Calu3 (cell line): ENCODE results near the gene SLIT3. TPM values are rescaled to one million over a fixed set of nuclear protein-coding genes. Genes with fewer than 3 reads are reported as not detected.

Experiments
- BruUV-seq: library from RNA; stranded (reverse); fragments of 400-500 nt; replicated peaks from 2 replicates; lab custom pipeline; 2021; lab: Mats Ljungman, UMichigan
- CTCF ChIA-PET: fragments of 300-600 bp; sonication (Branson Sonifier 250); formaldehyde crosslinking; loops from one replicate; lab custom pipeline; 2022; ENCODE audit warnings: antibody characterized with exemption; lab: Charles Lee
- DNase-seq: peaks from one replicate; pipeline ENCODE4 v3.0.0; 2022
- H3K27ac Mint-ChIP-seq: one replicate; pipeline ENCODE4 v1.8.0; 2022; ENCODE audit warnings: mixed read lengths; ENCODE audit not compliant: unreplicated experiment
- H3K27me3 Mint-ChIP-seq: one replicate; pipeline ENCODE4 v1.8.0; 2022; ENCODE audit warnings: mixed read lengths; ENCODE audit not compliant: unreplicated experiment
- H3K36me3 Mint-ChIP-seq: one replicate; pipeline ENCODE4 v1.8.0; 2022; ENCODE audit warnings: mild to moderate bottlenecking, moderate library complexity, mixed read lengths; ENCODE audit not compliant: insufficient read depth, unreplicated experiment
- H3K4me1 Mint-ChIP-seq: one replicate; pipeline ENCODE4 v1.8.0; 2022; ENCODE audit warnings: mild to moderate bottlenecking, low read depth, mixed read lengths; ENCODE audit not compliant: unreplicated experiment
- H3K4me3 Mint-ChIP-seq: one replicate; pipeline ENCODE4 v1.8.0; 2022; ENCODE audit warnings: mild to moderate bottlenecking, low read depth, moderate library complexity, mixed read lengths; ENCODE audit not compliant: unreplicated experiment
- H3K9me3 Mint-ChIP-seq: one replicate; pipeline ENCODE4 v1.8.0; 2022; ENCODE audit warnings: low read depth, mixed read lengths; ENCODE audit not compliant: unreplicated experiment
- intact Hi-C: fragments of 100-400 bp; cut with micrococcal nuclease; formaldehyde crosslinking; loops from one replicate; pipeline ENCODE4 v1.10.0; 2022; ENCODE audit not compliant: unreplicated experiment
- total RNA-seq: library from RNA; stranded (reverse); gene quantifications from 2 replicates; pipeline ENCODE4 v1.2.3, GENCODE V29; 2022
- TF ChIP-seq, protein P1 (sequence below): fragments of 200-600 bp; IDR thresholded peaks from one replicate; pipeline ENCODE4 v1.8.0; 2022; ENCODE audit warnings: antibody characterized with exemption; ENCODE audit not compliant: unreplicated experiment

SLIT3 gene
- total RNA-seq, 1 experiment from 2014 or later, result not detected

DNA sequence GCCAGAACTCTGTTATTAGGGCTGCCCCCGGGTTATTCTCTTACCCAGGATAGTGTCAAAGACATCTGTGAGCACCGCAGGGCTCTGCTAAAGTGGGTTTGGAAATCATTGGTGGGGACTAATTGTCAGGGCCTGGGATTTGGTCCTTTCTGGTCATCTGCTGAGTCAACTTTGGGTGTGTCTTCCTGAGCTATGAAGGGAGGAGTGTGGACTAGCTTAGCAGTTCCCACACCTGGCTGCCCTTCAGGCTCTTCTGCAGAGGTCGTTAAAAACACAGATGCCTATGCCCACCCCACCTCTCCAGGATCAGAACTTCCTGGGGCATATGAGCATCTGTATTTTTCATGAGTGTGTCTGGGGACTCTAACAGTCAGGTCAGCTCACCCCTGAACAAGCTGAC, 352.2 kb downstream of the SLIT3 start:
- Mint-ChIP-seq H3K27me3 (peaks cover 55% of the 10 kb centered on the region), H3K4me1 (no peaks in the 10 kb centered on the region), H3K36me3 (no peaks in the 10 kb centered on the region), H3K4me3 (no peak overlapping the region), H3K27ac (no peak overlapping the region), H3K9me3 (peaks cover 3% of the 10 kb centered on the region)
- DNase-seq, result no peak
- intact Hi-C loops, result loop anchor here (10.0 kb wide), 1 partner anchor 244 kb away; no protein-coding TSS in a partner anchor
- no TSS peak for BruUV-seq
- TF ChIP-seq, protein P1, sequence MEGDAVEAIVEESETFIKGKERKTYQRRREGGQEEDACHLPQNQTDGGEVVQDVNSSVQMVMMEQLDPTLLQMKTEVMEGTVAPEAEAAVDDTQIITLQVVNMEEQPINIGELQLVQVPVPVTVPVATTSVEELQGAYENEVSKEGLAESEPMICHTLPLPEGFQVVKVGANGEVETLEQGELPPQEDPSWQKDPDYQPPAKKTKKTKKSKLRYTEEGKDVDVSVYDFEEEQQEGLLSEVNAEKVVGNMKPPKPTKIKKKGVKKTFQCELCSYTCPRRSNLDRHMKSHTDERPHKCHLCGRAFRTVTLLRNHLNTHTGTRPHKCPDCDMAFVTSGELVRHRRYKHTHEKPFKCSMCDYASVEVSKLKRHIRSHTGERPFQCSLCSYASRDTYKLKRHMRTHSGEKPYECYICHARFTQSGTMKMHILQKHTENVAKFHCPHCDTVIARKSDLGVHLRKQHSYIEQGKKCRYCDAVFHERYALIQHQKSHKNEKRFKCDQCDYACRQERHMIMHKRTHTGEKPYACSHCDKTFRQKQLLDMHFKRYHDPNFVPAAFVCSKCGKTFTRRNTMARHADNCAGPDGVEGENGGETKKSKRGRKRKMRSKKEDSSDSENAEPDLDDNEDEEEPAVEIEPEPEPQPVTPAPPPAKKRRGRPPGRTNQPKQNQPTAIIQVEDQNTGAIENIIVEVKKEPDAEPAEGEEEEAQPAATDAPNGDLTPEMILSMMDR, result no peak
- CTCF ChIA-PET, result no interaction called here

DNA sequence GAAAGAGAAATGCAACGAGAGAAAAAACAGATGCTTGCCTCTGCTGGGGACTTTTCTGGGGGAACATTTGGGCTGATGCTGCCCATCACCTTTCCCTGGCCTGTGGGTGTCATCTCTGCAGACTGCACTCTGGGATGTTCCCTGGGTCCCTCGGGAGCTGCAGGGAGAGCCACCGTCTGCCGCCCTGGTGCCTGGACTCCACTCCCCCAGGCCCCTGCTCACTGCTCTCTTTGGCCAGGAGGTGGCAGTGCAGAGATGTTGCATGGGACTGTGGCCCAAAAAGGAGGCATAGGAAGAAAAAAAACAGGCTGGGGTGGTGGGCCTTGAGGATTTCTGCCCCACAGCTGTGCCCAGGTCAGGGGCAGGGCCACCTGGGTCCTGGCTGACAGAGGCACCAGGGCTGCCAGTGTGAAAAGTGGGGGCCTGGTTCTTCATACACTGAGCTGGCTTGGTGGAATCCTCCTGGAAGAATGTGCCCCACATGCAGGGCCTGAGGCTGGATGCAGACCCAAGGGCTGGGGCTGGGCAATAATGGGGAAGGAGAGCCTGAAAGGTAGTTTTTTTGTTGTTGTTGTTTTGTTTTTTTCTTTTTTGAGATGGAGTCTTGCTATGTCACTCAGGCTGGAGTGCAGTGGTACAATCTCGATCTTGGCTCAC, 353.6 kb downstream of the SLIT3 start:
- intact Hi-C loops, result loop anchor here (2.0 to 10.0 kb wide), 2 partner anchors 243 to 633 kb away; no protein-coding TSS in a partner anchor
- DNase-seq, result peak; percentile 71
- TF ChIP-seq, protein P1, result peak; percentile 80
- CTCF ChIA-PET, result interaction anchor here (0.5 kb wide), 1 partner anchor 80 kb away, joined by 3 read pairs; no protein-coding TSS in a partner anchor
- Mint-ChIP-seq H3K9me3 (no peaks in the 10 kb centered on the region), H3K36me3 (no peaks in the 10 kb centered on the region), H3K27me3 (peaks cover 48% of the 10 kb centered on the region), H3K4me1 (no peaks in the 10 kb centered on the region), H3K4me3 (no peak overlapping the region), H3K27ac (no peak overlapping the region)
- BruUV-seq, result no TSS peak

DNA sequence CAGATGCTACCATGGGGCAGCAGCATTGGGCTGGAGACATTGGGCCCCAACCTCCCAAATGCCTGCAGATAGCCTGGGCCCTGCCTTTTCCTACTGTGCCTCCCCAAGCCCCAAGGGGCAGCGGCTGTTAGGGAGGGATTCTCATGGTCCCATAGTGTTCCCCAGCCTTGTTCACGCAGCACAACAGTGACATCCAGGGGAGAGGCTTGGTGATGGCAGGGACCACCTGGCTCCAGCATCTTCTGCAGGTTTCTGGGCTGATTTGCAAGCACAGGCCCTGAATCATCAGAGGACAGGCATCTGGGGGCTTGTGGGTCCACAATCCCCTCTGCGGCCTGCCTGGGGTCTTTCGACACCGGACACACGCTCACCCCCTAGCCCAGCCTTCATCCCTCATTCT, 354.6 kb downstream of the SLIT3 start:
- no peaks in the 10 kb centered on the region for H3K4me1 Mint-ChIP-seq
- BruUV-seq, result no TSS peak
- intact Hi-C loops, result loop anchor here (2.0 to 10.0 kb wide), 2 partner anchors 242 to 634 kb away; no protein-coding TSS in a partner anchor

DNA sequence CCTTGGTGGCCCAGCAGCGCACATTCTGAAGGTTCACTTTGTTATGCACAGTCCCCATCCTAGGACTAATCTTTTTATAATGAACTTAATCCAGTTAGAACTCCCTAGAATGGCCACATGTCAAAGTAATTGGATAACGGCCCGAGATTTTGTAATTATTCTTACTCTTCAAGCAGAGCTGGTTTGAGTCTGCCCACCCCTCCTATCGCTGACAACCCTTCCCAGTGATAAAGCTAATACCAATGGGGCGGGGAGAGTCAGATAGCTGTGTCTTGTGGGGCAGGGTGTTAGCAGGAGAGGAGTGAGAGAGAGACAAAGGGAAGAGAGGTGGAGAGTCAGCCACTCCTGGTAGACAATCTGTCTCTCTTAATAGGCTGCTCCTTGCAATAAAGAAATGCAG, 356.9 kb downstream of the SLIT3 start:
- CTCF ChIA-PET, result no interaction called here
- no peak overlapping the region for H3K27ac Mint-ChIP-seq
- intact Hi-C loops, result loop anchor here (10.0 kb wide), 1 partner anchor 239 kb away; no protein-coding TSS in a partner anchor
- no peak overlapping the region for H3K4me3 Mint-ChIP-seq
- H3K36me3 Mint-ChIP-seq, result no peaks in the 10 kb centered on the region
- no TSS peak for BruUV-seq
- no peak for DNase-seq
- peaks cover 68% of the 10 kb centered on the region for H3K27me3 Mint-ChIP-seq
- H3K9me3 Mint-ChIP-seq, result no peaks in the 10 kb centered on the region
- TF ChIP-seq, protein P1, result no peak
- H3K4me1 Mint-ChIP-seq, result no peaks in the 10 kb centered on the region

More for the DNA sequence above, 354.6 kb downstream of the SLIT3 start:
- CTCF ChIA-PET, result no interaction called here
- no peak for DNase-seq
- H3K27ac Mint-ChIP-seq, result no peak overlapping the region
- no peak overlapping the region for H3K4me3 Mint-ChIP-seq
- H3K9me3 Mint-ChIP-seq, result no peaks in the 10 kb centered on the region
- TF ChIP-seq, protein P1, result no peak
- no peaks in the 10 kb centered on the region for H3K36me3 Mint-ChIP-seq
- peaks cover 44% of the 10 kb centered on the region for H3K27me3 Mint-ChIP-seq
